ENCODE data around the gene SGMS1.
A peak's percentile ranks its signal among the peaks of the same experiment; 100 is the strongest.

Gene SGMS1

DNA sequence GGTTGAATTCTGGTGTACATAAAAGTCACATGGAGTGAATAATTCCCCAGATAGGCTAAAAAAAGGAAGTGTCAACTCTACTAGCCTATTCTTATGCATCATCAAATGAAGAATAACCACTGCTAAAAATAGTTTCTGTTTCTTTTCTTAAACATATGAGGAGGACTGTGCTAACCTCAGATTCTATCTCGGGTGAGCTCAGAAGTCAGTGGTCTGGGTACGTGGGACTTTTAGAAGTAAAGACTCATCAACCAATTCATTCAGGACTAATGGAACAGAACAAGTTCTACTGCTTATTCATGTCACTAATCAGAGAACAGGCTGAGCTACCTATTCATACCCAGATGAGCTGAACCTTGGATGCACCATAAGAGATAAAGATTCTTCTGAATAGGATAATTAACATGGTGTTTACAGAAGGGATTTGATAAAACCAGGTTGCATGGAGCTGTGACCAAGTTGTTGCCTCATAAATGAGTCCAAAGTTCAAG, 362.9 kb downstream of the SGMS1 start:
- no peak overlapping the region for H3K4me3 ChIP-seq (ENCODE audit: low read length)
- peak; percentile 52 for DNase-seq (ENCODE audit: low read depth)
- TF ChIP-seq, protein P1, sequence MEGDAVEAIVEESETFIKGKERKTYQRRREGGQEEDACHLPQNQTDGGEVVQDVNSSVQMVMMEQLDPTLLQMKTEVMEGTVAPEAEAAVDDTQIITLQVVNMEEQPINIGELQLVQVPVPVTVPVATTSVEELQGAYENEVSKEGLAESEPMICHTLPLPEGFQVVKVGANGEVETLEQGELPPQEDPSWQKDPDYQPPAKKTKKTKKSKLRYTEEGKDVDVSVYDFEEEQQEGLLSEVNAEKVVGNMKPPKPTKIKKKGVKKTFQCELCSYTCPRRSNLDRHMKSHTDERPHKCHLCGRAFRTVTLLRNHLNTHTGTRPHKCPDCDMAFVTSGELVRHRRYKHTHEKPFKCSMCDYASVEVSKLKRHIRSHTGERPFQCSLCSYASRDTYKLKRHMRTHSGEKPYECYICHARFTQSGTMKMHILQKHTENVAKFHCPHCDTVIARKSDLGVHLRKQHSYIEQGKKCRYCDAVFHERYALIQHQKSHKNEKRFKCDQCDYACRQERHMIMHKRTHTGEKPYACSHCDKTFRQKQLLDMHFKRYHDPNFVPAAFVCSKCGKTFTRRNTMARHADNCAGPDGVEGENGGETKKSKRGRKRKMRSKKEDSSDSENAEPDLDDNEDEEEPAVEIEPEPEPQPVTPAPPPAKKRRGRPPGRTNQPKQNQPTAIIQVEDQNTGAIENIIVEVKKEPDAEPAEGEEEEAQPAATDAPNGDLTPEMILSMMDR (IDR thresholded peaks at IDR 0.05; ENCODE audit: insufficient read depth, low read depth, low read length, missing control alignments) = no peak

Measured in epithelial cell of esophagus (primary cell).